Putamen (tissue), 1 donor: ENCODE results near the gene UBL5.
"Not testable (repeated sequence)": the region's sequence is repeated elsewhere in the genome, so short reads cannot be mapped to it uniquely, and the experiment has no call there.

Source experiments
- DNase-seq: peaks from one replicate; pipeline ENCODE4 v3.0.0-alpha.2; 2016; ENCODE audit warnings: low spot score

Gene UBL5

DNA sequence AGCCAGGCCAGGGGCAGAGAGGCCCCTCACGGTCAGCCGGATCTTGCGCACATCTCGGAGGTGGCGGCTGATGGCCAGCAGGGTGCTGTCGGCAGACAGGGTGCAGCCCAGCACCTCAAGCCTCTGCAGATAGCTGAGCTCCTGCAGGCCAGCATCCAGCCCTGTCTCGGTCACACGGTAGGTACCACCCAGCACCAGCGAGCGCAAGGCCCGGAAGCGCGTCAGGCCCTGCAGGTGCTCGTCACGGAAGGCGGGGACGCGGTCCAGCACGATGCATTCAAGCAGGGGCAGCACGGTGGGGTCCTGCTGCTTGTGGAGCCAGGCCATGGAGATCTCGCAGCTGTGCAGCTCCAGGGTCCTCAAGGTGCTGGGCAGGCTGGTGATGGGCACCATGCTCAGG lies 16.6 kb upstream of the UBL5 start:
- DNase-seq: no peak

DNA sequence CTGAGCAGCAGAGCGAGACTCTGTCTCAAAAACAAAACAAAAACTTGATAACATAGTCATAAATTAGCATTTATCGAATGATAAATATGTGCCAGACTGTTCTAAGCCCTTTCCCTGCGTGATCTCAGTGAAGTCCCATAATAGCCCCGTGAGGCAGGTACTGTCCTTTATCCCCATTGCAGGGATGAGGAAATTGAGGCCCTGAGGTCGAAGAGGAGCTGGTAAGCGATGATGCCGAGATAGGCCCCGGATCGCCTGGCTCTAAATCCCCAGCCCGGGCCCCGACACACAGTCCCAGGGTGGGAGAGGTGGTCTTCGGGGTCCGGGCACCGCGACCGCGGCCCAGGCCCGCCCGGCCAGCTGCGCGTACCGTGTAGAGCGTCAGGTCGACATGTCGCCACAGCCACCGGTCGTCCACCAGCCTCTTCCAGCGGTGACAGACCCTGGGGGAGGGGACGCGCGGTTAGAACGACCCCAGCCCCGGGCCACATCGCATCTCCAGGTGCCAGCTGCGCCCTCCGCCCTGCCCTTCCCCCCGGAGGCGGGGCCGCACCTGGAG lies 9.5 kb upstream of the UBL5 start:
- no peak for DNase-seq

DNA sequence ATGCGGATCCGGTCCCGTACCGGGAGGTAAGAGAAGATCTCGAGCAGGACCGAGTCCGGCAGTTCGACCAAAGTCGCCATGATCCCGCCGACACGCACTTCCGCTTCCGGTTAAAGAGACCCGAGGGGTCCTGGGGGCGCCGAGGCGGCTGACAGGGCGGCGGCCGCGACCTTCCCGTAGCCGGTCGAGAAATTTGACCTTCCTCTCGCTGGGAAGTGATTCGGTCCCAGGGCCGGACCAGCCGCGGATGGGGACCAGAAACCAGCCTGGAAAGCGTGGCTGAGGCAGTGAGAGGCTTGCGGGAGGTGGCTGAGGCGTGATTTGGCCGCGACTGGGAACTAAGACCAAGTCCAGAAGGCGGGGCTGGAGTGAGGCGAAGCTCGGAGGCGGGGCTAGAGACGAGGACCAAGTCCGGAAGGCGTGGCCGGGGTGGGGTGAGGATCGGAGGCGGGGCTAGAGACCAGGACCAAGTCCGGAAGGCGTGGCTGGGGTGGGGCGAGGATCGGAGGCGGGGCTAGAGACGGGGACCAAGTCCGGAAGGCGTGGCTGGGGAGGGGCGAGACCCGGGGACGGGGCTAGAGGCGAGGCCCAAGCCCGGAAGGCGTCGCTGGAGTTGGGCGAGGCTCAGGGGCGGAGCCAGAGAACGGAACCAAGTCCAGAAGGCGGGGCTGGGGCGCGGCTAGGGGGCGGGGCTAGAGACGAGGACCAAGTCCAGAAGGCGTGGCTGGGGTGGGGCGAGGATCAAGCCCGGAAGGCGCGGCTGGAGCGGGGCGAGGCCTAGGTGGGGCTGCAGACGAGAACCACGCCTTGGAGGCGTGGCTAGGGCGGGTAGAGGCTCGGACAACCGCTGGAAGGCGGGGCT lies 8.8 kb upstream of the UBL5 start, which contains the start of gene FBXL12:
FBXL12 (minus strand) TSS at position 346 of the 862 bp plus-strand sequence; CDS start at position 80, 266 bp downstream.
- DNase-seq: peak; percentile 100

DNA sequence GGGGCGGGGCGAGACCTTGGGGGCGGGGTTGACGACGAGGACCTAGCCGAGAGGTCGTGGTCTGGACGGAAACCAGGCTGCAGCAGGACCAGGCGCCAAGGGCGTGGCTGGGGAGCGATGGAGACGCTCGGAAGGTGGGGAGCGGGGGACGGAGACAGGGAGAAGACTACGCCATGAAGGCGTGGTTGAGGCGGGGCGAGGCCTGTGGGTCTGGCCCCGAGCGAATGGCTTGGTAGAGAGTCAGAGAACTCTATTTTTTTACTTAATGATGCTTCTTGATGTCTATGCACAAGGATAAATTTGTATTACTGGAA lies 8.2 kb upstream of the UBL5 start:
- no peak for DNase-seq

DNA sequence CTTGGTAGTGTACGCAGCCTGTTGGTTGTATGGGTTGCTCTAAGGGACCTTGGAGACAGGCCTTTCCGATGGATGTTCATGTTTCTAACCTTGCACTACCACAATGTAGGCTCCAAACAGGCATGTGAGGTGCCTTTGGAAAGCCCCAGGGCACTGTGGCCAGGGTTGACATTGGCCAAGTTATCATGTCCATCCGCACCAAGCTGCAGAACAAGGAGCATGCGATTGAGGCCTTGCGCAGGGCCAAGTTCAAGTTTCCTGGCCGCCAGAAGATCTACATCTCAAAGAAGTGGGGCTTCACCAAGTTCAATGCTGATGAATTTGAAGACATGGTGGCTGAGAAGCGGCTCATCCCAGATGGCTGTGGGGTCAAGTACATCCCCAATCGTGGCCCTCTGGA lies 7.7 kb upstream of the UBL5 start:
- DNase-seq: not testable (repeated sequence)

DNA sequence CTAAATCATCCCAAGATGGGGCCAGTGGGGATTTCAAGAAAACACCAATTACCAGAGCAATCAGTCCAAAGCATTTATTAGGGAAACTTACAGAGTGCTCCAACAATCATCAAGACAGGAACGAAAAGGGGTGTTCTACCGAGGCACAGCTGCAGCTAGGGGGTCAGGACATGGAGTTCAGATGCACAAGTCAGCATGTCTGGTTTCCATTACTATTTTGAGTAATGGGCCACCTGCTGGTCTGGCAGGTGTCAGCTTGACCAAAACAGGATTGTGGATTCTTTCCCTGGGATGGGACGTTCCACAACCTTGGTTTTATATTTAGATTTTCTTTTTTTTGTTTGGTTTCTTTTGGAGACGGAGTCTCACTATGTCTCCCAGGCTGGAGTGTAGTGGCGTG lies 3.9 kb upstream of the UBL5 start:
- no peak for DNase-seq

DNA sequence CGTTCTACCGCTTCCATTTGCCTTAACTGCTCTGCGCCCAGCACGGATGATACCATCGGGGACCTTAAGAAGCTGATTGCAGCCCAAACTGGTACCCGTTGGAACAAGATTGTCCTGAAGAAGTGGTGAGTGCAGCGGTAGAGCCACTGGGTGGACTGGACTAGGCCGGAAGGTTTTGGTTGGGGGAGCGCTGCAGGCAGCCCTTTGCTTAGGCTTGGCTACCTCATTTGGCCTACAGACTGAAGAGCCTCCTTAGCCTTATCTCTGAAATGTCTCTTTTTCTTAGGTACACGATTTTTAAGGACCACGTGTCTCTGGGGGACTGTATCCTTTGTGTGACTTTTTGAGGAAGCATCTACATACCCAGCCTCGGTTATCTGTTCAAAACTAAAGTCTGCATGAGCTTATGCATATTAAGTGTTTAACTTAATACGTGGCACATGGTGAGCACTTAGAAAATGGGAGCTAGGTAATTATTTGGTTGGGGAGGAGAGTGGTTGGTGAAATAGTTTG lies 889 bp downstream of the UBL5 start:
- no peak for DNase-seq

DNA sequence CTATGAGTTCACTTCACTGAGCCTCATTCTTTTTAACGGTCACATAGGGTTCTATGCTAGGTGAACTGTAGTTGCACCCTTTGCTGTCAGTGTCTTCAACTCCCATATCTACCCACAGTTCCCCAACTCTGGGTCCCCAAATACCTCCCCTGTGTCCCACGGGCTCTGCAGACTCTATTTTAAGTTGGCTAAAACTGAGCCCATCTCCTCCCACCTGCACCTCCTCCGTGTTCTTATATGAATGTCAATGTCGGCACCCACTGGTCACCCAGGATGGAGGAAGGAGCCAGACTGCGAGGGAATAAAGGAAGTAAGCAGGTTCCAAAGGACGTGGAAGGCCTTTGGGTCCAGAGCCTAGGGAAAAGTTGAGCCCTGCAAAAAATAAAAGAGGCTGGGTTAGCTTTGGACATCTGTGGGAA lies 6.6 kb downstream of the UBL5 start:
- DNase-seq: peak; percentile 65

DNA sequence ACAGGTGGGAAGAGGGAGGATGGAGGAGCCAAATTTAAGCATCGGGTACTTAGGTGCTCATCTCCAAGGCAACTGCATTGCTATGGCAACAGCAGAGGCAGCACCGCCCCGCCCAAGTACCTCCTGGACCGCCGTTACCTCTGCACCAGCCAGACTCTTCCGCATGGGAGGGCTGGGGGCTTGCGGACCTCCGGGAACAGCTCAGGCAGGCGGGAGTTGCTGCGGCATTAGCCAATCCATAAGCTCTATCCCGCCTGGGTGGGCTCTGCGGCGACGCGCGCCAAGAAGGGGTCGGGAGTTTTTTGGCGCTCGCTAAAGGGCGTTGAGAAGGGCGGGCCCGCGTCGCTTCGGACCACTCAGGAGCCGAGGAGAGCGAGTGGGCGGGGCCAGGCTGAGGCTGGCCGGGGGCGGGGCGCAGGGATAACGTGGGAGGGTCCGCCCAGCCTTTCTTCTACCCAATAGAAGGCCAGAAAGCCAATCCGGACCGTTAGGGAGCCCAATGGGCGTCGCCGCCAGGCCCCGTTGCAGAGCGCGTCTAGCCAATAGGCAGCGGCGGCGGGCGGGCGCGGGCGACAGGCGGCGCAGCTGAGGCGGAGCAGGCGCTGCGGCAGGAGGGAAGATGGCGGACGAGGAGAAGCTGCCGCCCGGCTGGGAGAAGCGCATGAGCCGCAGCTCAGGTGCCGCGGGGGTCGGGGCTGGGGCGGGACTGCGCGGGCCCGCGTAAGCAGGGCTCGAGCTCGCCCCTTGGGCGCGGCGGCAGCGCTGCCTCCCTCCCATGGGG lies 7.2 kb downstream of the UBL5 start, which contains the start of gene PIN1:
PIN1 (plus strand) TSS at position 593 of the 781 bp plus-strand sequence; CDS start at position 620, 27 bp downstream.
- DNase-seq: peak; percentile 98

DNA sequence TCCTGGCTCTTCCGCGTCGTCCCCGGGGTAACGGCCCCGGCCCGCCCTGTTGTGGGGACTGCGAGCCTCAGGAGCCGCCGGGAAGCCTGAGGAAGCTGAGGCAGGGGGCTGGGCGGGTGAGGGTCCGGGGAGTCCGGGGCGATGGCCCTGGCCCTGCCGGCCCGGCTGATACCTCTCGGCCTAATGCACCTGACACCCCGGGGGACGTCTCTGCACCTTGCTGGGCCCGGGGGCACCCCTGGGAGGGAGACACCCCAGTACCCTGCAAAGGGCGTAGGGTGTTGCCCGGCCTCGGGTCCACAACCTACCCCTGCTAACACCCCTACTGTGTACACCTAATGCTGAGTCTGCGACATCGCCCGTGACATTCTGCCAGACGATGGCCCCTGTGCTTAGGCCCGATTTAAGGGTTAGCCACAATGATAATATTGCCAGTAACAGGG lies 7.8 kb downstream of the UBL5 start:
- no peak for DNase-seq

DNA sequence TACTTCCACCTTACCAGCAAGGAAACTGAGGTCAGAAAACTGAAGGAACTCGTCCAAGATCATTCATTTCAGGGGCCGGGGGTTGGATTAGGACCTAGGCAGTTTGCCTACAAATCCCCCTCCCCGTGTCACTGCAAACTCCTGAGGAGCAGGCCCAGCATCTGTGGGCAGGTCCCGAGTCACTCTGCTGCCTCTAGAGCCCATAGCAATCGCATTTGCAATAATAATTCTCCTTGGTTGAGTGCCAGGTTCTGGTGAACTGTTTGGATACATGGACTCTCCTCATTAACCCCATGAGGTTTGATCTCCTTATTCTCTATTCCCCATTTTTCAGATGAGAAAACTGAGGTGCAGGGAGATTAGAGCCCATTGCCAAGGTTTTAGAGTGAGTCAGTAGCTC lies 8.3 kb downstream of the UBL5 start:
- no peak for DNase-seq

DNA sequence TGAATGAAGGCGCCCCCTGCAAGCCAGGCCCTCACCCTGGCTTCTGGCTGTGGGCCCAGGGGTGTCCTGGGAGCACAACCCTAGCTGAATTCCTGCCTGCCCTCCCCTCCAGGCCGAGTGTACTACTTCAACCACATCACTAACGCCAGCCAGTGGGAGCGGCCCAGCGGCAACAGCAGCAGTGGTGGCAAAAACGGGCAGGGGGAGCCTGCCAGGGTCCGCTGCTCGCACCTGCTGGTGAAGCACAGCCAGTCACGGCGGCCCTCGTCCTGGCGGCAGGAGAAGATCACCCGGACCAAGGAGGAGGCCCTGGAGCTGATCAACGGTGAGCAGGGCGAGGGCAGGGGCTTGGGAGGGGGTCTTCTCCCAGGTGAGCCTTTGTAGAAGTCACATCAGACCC lies 10.6 kb downstream of the UBL5 start:
- DNase-seq: no peak

DNA sequence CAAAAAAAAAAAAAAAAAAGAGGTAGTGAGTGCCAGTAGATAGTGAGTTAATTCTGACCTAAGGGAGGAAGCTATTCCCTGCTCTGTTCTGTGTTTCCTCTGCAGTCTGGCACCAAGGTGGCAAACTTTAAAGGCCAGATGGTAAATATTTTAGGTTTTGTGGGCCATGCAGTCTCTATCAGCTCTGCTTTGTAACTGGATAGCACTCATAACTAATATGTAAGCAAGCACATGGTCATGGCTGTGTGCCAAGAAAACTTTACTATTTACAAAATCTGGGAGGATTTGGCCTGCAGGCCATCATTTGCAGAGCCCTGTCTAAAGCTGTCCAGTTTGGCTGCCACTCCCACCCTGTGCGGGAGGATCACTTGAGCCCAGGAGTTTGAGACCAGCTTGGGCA lies 11.7 kb downstream of the UBL5 start:
- no peak for DNase-seq

DNA sequence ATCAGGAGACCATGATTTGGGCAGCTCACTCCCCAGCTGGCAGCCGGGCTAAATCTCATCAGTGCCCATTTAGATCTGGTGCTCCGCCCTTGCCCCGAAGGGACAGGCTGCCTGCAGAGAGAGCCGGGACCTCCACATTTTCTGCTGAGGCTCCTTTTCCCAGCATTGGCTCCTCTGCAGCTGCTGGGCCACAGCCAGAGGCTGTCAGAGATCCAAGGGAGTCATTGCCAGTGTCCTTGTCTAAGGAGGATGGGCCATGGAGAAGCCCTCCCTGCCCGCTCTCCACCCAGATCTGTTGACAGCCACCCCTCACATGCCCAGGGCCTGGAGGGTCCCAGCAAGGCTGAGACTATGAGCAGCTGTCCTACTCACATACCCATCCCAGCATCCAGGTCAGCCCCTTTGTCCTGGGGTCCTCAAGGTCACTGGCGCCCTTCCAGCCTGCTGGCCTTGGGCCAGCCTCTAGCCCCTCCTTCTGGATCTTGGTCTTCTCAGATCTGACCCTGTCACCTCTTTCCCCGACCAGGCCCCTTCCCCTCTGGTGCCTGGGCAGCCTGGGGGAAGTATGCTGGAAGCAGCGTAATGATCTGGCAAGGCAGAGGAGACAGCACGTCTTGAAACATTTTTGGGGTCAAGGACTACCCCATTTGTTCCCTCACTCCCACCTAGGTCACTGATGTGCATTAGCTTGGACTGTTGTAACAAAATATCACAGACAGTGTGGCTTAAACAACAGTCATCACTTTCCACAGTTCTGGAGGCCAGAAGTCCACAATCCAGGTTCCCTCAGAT lies 15.3 kb downstream of the UBL5 start:
- no peak for DNase-seq

DNA sequence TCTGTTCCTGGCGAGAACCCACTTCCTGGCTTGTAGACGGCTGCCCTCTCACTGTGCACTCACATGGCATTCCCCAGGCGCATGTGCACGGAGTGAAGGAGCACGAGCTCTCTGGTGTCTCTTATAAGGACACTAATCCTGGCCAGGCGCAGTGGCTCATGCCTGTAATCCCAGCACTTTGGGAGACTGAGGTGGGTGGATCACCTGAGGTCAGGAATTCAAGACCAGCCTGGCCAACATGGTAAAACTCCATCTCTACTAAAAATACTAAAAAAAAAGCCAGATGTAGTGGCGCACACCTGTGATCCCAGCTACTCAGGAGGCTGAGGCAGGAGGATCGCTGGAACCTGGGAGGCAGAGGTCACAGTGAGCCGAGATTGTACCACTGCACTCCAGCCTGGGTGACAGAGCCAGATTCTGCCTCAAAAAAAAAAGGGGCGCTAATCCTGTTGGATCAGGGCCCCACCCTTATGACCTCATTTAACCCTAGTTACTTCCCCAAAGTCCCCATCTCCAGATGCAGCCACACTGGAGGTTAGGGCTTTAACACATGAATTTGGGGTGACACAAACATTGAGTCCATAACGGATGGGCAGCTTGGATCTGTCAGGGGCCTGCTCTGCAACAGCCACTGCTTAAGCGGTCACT lies 16.0 kb downstream of the UBL5 start:
- DNase-seq: not testable (repeated sequence)

DNA sequence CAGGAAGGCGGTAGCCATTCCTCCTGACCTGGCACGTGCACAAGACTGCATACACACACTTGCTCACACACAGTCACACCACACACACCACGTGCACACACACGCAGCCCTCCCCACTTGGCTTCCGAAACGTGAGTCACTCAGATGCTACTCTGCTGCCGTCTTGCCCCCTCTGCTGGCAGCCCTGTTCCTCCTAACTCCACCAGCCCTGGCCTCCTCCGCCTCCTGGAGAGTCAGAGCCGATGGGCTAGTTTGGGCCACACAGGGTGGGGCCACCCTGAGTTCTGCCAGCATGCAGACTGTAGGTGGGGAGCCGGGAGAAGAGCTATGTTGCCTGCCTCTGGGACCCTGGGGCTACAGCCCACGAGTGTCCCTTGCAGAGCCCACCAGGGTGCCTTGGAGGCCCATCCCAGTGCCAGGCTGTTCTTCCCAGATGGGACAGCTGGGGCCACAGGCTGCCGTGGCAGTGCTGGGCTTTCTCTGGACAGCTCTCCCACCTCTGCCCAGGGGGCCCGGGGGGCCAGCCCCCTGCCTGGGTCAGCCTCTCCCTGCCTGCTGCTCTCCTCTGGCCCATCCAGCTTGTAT lies 19.5 kb downstream of the UBL5 start:
- no peak for DNase-seq

DNA sequence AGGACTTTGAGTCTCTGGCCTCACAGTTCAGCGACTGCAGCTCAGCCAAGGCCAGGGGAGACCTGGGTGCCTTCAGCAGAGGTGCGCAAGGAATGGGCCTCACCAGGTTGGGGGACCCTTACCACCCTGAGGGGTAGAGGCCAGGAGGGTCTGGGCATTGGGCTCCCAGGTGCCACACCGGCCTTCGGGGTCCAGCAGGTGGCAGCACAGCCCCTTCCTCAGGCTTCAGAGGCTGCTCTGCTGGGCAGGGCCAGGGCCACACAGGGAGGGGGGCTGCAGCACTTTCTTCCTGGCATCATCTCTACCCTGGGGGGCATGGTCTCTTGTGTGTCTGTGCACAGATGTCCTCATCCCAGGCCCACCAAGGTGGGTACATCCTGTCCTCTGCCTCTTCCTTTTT lies 20.3 kb downstream of the UBL5 start:
- DNase-seq: no peak

DNA sequence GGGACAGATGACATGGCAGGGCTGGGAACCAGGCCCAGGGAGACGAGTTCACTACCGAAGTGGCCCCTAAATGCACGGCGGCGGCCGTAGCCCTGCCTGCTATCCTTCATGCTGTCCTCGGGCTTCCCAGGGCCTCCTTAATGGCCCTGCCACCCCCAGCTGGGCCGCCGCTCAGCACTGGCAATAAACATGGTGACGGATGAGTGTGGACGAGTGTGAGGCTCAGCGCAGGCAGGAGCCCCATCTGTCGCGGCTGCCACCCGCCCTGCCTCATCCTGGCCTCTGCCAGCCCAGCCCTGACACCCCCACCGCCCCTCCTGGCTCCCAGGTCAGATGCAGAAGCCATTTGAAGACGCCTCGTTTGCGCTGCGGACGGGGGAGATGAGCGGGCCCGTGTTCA lies 21.0 kb downstream of the UBL5 start:
- no peak for DNase-seq

DNA sequence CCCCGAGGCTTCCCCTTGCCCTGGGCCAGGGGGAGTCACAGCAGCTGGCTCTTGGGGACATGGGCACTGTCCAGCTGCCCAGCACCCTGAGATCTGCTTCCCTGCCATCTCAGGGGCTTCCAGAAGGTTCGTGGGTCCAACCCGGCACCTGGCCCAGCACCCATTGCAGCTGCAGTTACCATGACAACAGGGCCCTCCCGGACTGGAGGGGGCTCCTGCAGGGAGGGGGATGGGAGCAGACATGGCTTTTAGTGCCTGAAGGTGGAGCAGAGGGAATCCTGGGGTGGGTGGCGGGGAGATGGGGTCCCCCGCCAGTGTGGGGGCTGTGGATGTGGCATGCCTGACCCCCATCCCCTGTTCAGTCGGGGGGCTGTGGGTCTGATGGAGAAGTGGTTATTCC lies 22.1 kb downstream of the UBL5 start:
- no peak for DNase-seq

DNA sequence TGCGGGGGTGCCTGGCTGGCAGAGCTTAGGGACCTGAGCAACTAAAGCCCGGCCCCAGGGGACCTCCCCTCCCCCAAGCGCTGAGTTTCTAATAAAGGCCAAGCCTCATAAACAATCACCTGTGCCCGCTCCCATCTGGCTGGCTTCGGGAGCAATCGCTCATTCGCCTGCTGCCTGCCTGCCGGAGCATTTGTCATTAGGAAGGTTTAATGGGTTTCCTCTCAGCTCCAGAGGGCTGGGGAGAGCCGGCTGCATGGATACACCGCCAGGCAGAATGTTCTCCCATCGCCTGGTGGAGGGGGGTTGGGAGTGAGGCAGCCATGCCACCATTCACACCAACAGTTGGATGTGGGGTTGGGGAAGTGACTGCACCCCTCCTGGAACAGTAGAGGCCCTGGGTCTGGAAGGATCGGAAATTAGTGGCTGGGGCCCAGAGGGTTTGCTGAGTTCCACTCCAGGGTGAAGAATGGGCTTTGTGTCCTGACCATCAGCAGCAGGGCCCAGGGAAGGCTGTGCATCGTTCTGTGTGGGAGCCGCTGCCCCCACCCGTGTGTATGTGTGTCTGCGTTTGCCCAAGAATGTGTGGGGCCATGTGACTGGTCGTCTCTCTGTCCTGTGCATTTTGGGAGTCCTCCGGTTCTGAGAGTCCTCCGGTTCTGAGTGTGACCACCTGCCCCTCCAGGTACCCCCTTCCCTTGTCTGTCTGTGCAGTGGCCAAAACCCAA lies 22.7 kb downstream of the UBL5 start:
- DNase-seq: no peak
